GM12864 (cell line): ENCODE results near the gene CRTAC1.

Experiments used
- DNase-seq: peaks from one replicate; pipeline ENCODE4 v3.0.0-alpha.2; 2011; ENCODE audit warnings: low read depth
- H3K4me3 ChIP-seq: 2 replicates; pipeline ENCODE4 v1.5.1; 2011; ENCODE audit warnings: mild to moderate bottlenecking, low read depth, low read length, control low read depth
- CTCF ChIP-seq: IDR thresholded peaks from 2 replicates; pipeline ENCODE4 v1.5.1; 2011; ENCODE audit warnings: low read depth, mild to moderate bottlenecking, moderate library complexity, low read length, control low read depth, inconsistent platforms; ENCODE audit errors: missing control alignments

CRTAC1 gene

GRCh38 chr10:98030991-98031431, 590 bp upstream of the CRTAC1 start:
- H3K4me3 ChIP-seq, result no peak overlapping the region
- DNase-seq, result no peak
- TF ChIP-seq CTCF, result no peak

GRCh38 chr10:98029149-98030092, 1.0 kb downstream of the CRTAC1 start:
- H3K4me3 ChIP-seq, result no peak overlapping the region
- TF ChIP-seq CTCF, result no peak
- no peak for DNase-seq

DNA sequence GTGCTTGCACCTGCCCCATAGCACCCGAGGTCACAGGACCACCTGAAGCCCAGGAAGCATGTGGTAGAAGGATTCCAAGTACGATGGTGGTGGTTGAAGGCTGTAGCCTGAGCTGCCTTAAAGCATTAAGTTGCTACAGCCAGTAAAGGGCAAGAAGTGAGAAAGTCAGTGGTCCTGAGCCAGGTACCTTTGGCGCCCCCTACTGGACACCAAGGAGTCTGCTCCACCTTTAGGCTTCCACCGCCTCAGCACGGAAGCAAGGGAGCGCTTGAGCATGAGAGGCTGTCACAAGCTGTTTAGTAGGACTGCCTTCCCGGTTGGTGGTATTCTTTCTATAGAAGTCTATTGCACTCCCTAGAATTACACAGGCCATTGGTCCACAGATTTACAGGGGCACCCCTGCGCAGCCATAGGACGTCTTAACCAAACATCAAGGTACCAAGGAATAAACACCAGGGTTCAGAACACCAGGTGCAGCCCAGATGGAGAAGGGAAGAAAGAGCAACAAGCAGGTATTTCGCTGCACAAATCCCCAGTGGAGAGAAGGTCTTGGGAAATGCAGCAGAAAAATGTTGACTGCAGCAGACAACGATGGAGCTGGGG, 2.2 kb downstream of the CRTAC1 start:
- TF ChIP-seq CTCF, result peak; percentile 90
- DNase-seq, result peak; percentile 15
- H3K4me3 ChIP-seq, result no peak overlapping the region

DNA sequence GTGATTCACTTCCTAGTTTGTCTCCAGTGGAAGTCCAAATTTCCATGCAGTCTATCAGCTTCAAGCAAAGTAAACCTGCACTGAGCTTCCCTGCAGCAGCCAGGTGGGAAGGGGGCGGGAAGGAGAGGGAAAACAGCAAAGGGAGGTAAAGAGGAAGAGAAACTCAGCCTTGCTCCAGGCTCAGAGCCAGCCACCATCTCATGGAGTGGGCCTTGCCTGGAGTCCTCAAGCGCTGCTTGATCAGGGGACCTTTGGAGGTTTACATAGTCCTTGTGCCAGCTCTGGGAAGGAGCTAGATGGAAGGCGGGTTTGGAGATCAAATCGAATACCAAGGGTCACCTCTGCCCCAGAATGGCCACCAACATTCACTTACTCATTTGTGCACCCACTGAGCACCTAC, 7.4 kb downstream of the CRTAC1 start:
- no peak overlapping the region for H3K4me3 ChIP-seq
- no peak for TF ChIP-seq CTCF
- DNase-seq, result no peak

GRCh38 chr10:98020784-98021183, 9.6 kb downstream of the CRTAC1 start:
- no peak for DNase-seq
- no peak for TF ChIP-seq CTCF
- no peak overlapping the region for H3K4me3 ChIP-seq

- TF ChIP-seq CTCF, result no peak
- no peak for DNase-seq
- no peak overlapping the region for H3K4me3 ChIP-seq
These were observed 10.2 kb downstream of the CRTAC1 start for GRCh38 chr10:98020254-98020653.
